HG02588 (cell line): ENCODE data around the gene GPN2.
A peak's percentile ranks its signal among the peaks of the same experiment; 100 is the strongest.
"Not testable (repeated sequence)": the region's sequence is repeated elsewhere in the genome, so short reads cannot be mapped to it uniquely, and the experiment has no call there.

Experiments used
- ATAC-seq: cut with Tn5 transposase; IDR thresholded peaks from one replicate; pipeline ENCODE4 v1.9.1; 2021; ENCODE audit warnings: mild to moderate bottlenecking, moderate library complexity; ENCODE audit not compliant: unreplicated experiment

The GPN2 gene

GRCh38 chr1:26907071-26907917, 17.2 kb upstream of the GPN2 start:
- ATAC-seq, result no peak

- no peak for ATAC-seq
These were observed 10.9 kb upstream of the GPN2 start for GRCh38 chr1:26900815-26901511.

- ATAC-seq, result peak; percentile 60
These were observed 10.1 kb upstream of the GPN2 start, which contains the start of gene GPATCH3 for GRCh38 chr1:26900001-26900814. TSS of gene GPATCH3 (minus strand) at chr1:26900467. CDS start at chr1:26900442, 25 bp downstream.

GRCh38 chr1:26897351-26897750, 7.3 kb upstream of the GPN2 start:
- ATAC-seq, result no peak

- no peak for ATAC-seq
These were observed 4.2 kb upstream of the GPN2 start for GRCh38 chr1:26894263-26894662.

- peak; percentile 24 for ATAC-seq
These were observed 349 bp upstream of the GPN2 start for GRCh38 chr1:26890467-26890796.

GRCh38 chr1:26888231-26888630, 1.9 kb downstream of the GPN2 start:
- ATAC-seq, result no peak

GRCh38 chr1:26887125-26887524, 3.0 kb downstream of the GPN2 start:
- ATAC-seq, result no peak

GRCh38 chr1:26882696-26883463, 7.2 kb downstream of the GPN2 start:
- no peak for ATAC-seq

GRCh38 chr1:26881611-26882010, 8.5 kb downstream of the GPN2 start:
- ATAC-seq, result not testable (repeated sequence)

- ATAC-seq, result no peak
These were observed 10.3 kb downstream of the GPN2 start for GRCh38 chr1:26879793-26880192.

GRCh38 chr1:26877326-26877725, 12.8 kb downstream of the GPN2 start:
- no peak for ATAC-seq

- ATAC-seq, result no peak
These were observed 15.2 kb downstream of the GPN2 start for GRCh38 chr1:26874896-26875295.

GRCh38 chr1:26873097-26873496, 17.0 kb downstream of the GPN2 start:
- not testable (repeated sequence) for ATAC-seq

- ATAC-seq, result peak; percentile 83
These were observed 25.2 kb downstream of the GPN2 start for GRCh38 chr1:26864610-26865480.

GRCh38 chr1:26863685-26864077, 26.4 kb downstream of the GPN2 start:
- ATAC-seq, result no peak

- no peak for ATAC-seq
These were observed 27.1 kb downstream of the GPN2 start, which contains the start of gene SFN for GRCh38 chr1:26862781-26863684. TSS of gene SFN (plus strand) at chr1:26863149. CDS start at chr1:26863213, 64 bp downstream.

- ATAC-seq, result no peak
These were observed 28.1 kb downstream of the GPN2 start for GRCh38 chr1:26861889-26862378.
